Breast epithelium (tissue), 4 donors: ENCODE measurements around the gene SRRM5. TPM values are rescaled to one million over a fixed set of nuclear protein-coding genes. Genes with fewer than 3 reads are reported as not detected.

Source experiments
- DNase-seq, 2 donors: peaks; one replicate each; pipeline ENCODE4 v3.0.0-alpha.2; 2019; ENCODE audit warnings: low spot score in 2 of 2
- H3K27ac ChIP-seq, 2 donors: fragments of 200-600 bp; sonication (generic) in 1 of 2; one replicate each; pipeline ENCODE4 v1.5.1; 2016 to 2019; ENCODE audit warnings: mild to moderate bottlenecking in 1 of 2
- H3K27me3 ChIP-seq, 2 donors: fragments of 200-600 bp; sonication (generic) in 1 of 2; one replicate each; pipeline versions ENCODE4 v1.5.1 to v1.6.0; 2017 to 2019; ENCODE audit warnings: control low read depth in 1 of 2, mild to moderate bottlenecking in 1 of 2
- H3K36me3 ChIP-seq: fragments of 200-600 bp; one replicate; pipeline ENCODE4 v1.5.1; 2019
- H3K4me1 ChIP-seq, 2 donors: fragments of 200-600 bp; sonication (generic); one replicate each; pipeline ENCODE4 v1.5.1; 2016 to 2019; ENCODE audit warnings: control low read depth in 1 of 2
- H3K4me3 ChIP-seq, 3 donors: fragments of 200-600 bp; sonication (generic); 1 replicate in 2 of 3; 2 replicates in 1 of 3; pipeline ENCODE4 v1.5.1; 2016 to 2019; ENCODE audit warnings: mild to moderate bottlenecking in 3 of 3, moderate library complexity in 2 of 3
- H3K9me3 ChIP-seq, 2 donors: fragments of 200-600 bp; sonication (generic) in 1 of 2; one replicate each; pipeline ENCODE4 v1.5.1; 2016 to 2019; ENCODE audit warnings: control low read depth in 1 of 2
- CTCF ChIP-seq, 3 donors: fragments of 450-650 bp; IDR thresholded peaks; one replicate each; pipeline ENCODE4 v1.5.1; 2016 to 2017; ENCODE audit warnings: antibody characterized with exemption in 3 of 3, mild to moderate bottlenecking in 3 of 3, moderate library complexity in 3 of 3
- POLR2A ChIP-seq: fragments of 450-650 bp; IDR thresholded peaks from one replicate; pipeline ENCODE4 v1.6.1; 2016; ENCODE audit warnings: antibody characterized with exemption, mild to moderate bottlenecking, moderate library complexity
- POLR2AphosphoS5 ChIP-seq, 3 donors: sonication (generic); formaldehyde crosslinking; IDR thresholded peaks; one replicate each; pipeline ENCODE4 v1.6.1; 2017; ENCODE audit warnings: antibody characterized with exemption in 3 of 3
- intact Hi-C: fragments of 100-400 bp; cut with DNase I; formaldehyde crosslinking; loops from one replicate; pipeline ENCODE4 v1.15.1; 2023; ENCODE audit warnings: low total_unique reads
- total RNA-seq, 3 donors: library from RNA; depleted of rRNA; stranded (reverse); fragments of >200 nt; gene quantifications; one replicate each; pipeline ENCODE4 v1.1.0, GENCODE V29; 2016

Gene SRRM5
- total RNA-seq, 3 donors from 2014 or later = 0.32 to 1.6 (median 0.33) TPM

GRCh38 chr19:43569657-43570056 is 42.2 kb upstream of the SRRM5 start:
- Histone ChIP-seq H3K4me3 (no peak overlapping the region), H3K9me3 (no peaks in the 10 kb centered on the region), H3K27ac (no peak overlapping the region), H3K4me1 (peaks cover 0 to 4% of the 10 kb centered on the region in 2 donors), H3K36me3 (no peaks in the 10 kb centered on the region), H3K27me3 (no peaks in the 10 kb centered on the region)
- TF ChIP-seq POLR2AphosphoS5 (IDR thresholded peaks at IDR 0.05) = no peak
- no peak for TF ChIP-seq CTCF (IDR thresholded peaks at IDR 0.05)
- no peak for TF ChIP-seq POLR2A
- DNase-seq = no peak
- intact Hi-C loops = no loop called here

GRCh38 chr19:43570174-43570791 is 41.6 kb upstream of the SRRM5 start:
- Histone ChIP-seq H3K27ac (no peak overlapping the region), H3K36me3 (no peaks in the 10 kb centered on the region), H3K27me3 (no peaks in the 10 kb centered on the region), H3K4me3 (no peak overlapping the region), H3K9me3 (no peaks in the 10 kb centered on the region), H3K4me1 (peaks cover 0 to 7% of the 10 kb centered on the region in 2 donors)
- intact Hi-C loops = no loop called here
- no peak for DNase-seq
- TF ChIP-seq POLR2AphosphoS5 (IDR thresholded peaks at IDR 0.05) (no peak), CTCF (IDR thresholded peaks at IDR 0.05) (no peak), POLR2A (no peak)

- Histone ChIP-seq H3K27me3 (no peaks in the 10 kb centered on the region), H3K9me3 (no peaks in the 10 kb centered on the region), H3K4me3 (no peak overlapping the region), H3K4me1 (peaks cover 0 to 7% of the 10 kb centered on the region in 2 donors), H3K36me3 (no peaks in the 10 kb centered on the region), H3K27ac (no peak overlapping the region)
- intact Hi-C loops = no loop called here
- no peak for DNase-seq
- TF ChIP-seq POLR2AphosphoS5 (IDR thresholded peaks at IDR 0.05) = no peak
- no peak for TF ChIP-seq CTCF (IDR thresholded peaks at IDR 0.05)
These were observed 39.7 kb upstream of the SRRM5 start for GRCh38 chr19:43572171-43572588.

DNA sequence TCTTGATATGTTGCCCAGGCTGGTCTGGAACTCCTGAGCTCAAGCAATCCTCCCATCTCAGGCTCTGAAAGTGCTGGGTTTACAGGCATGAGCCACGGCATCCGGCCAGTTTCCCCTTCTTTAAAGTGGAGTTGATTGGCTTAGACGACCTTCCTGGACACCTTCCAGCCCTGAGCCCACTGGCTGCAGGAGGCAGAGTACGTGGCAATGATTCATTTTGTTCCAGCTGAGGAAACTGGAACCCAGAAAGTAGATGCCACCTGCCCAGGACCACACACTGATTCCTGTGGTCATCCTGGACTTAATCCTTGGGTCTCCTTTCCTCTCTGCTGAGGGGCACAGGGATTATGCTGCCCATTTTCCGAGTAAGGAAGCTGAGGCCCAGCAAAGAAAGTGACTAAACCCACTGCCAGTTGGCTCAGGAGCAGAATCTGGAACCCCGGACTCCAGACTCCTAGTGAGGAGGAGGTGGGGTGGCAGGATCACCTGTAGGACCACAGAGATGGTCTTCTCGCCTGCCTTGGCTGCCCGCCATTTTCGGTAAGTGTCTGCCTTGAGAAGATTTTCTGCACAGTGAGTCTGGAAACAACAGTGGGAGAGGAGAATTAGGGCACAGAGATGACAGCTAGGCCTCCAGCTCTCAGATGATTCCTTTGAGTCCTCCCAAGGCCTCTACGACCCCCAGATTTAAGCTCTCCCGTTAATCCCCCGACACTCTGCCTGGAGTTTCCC is 37.3 kb upstream of the SRRM5 start:
- Histone ChIP-seq H3K4me3 (peak overlapping the region; percentile 69 to 87 (median 69)), H3K4me1 (peaks cover 0 to 7% of the 10 kb centered on the region in 2 donors), H3K27ac (peak overlapping the region; percentile 70 to 91), H3K36me3 (no peaks in the 10 kb centered on the region), H3K9me3 (no peaks in the 10 kb centered on the region), H3K27me3 (no peaks in the 10 kb centered on the region)
- TF ChIP-seq POLR2A (no peak), POLR2AphosphoS5 (IDR thresholded peaks at IDR 0.05) (no peak), CTCF (IDR thresholded peaks at IDR 0.05) (no peak)
- intact Hi-C loops = no loop called here
- DNase-seq = no peak
